Measurements from ENCODE around the gene VKORC1. TPM values are rescaled to one million over a fixed set of nuclear protein-coding genes. Genes with fewer than 3 reads are reported as not detected.

The VKORC1 gene
- polyA plus RNA-seq, 1 of the 3 experiments (the other 2 are of a cell fraction), result 434 TPM

DNA sequence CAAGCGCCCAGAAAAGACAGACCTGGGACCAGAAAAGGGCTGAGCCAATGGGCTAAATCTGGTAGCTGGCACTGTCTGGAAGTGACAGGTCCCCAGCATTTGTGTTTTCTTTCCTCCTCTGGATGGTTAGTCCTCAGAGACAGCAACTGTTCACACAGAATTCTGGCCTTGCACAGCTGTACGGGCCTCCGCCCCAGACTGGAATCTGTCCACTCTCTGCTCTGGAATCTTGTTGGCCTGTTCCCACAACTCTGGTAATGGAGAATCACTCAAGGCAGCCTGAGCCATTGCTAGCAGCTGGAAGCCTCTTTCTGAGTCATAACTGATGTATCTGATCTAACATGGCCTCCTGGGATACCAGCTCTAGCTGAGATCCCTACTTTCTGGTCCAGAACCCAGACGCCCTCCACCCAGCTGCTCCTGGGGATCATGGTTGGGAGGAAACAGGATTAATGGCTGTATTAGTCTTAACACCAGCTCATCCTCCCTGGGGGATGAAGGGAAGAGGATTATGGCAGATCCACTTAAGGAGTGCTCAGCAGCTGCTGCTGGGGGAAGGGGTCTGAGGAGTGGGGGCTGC is 29.6 kb downstream of the VKORC1 start:
- Histone ChIP-seq H3K36me3 (replicated peaks in 1 of 2; ENCODE audit: control insufficient read depth in 1 of 2, insufficient read depth in 2 of 2, low read length in 1 of 2) (peaks cover 6 to 24% of the 10 kb centered on the region in 2 experiments), H2AFZ (ENCODE audit: low read depth) (no peak overlapping the region), H3F3A (replicated peaks; ENCODE audit: insufficient read depth) (peaks cover 13% of the 10 kb centered on the region), H3K27ac (ENCODE audit: low read depth in 2 of 2, low read length in 1 of 2) (peak overlapping the region; percentile 18 to 89), H3K9me2 (no peaks in the 10 kb centered on the region), H3K4me3 (ENCODE audit: low read depth in 2 of 2, low read length in 1 of 2) (no peak overlapping the region), H3K27me3 (ENCODE audit: insufficient read depth) (no peaks in the 10 kb centered on the region), H3K9ac (peak overlapping the region; percentile 44; the same call in 1 of the 2 replicates), H3K9me3 (no peaks in the 10 kb centered on the region), H3K4me1 (ENCODE audit: control insufficient read depth in 1 of 2, insufficient read depth in 2 of 2, low read depth in 1 of 2, low read length in 1 of 2) (peaks cover 0 to 11% of the 10 kb centered on the region in 2 experiments; a peak in 3 of 4 replicates), H4K20me1 (ENCODE audit: insufficient read depth) (no peaks in the 10 kb centered on the region), H3K4me2 (peak overlapping the region; percentile 35; the same call in 1 of the 2 replicates), H3K79me2 (ENCODE audit: insufficient read depth) (peaks cover 88% of the 10 kb centered on the region)
- ChIA-PET CTCF (interaction anchor here (1.3 kb wide), 1 partner anchor 9 kb away, joined by 3 read pairs; no protein-coding TSS in a partner anchor), POLR2A (no interaction called here)
- no peak for DNase-seq
- 49% methylated on average over 4 of the region's 4 CpGs for WGBS (ENCODE audit: low lambda C conversion rate)
- TF ChIP-seq MEF2A (IDR thresholded peaks at IDR 0.05; ENCODE audit: borderline replicate concordance, low read depth) (no peak), EP300 (IDR thresholded peaks at IDR 0.05; ENCODE audit: borderline replicate concordance in 1 of 2, low read depth in 1 of 2, low read length in 1 of 2) (no peak), IRF3 (IDR thresholded peaks at IDR 0.05; ENCODE audit: low read depth, low read length) (no peak), ELF1 (IDR thresholded peaks at IDR 0.05) (no peak), CHD2 (IDR thresholded peaks at IDR 0.05; ENCODE audit: low read length, partially characterized antibody) (no peak), GABPA (IDR thresholded peaks at IDR 0.05; ENCODE audit: low read depth) (no peak), ZBTB33 (IDR thresholded peaks at IDR 0.05; ENCODE audit: borderline replicate concordance, low read depth) (no peak), RCOR1 (IDR thresholded peaks at IDR 0.05; ENCODE audit: low read length) (no peak), JUND (IDR thresholded peaks at IDR 0.05) (peak; percentile 46), SMC3 (IDR thresholded peaks at IDR 0.05; ENCODE audit: low read depth, low read length) (no peak), RAD21 (IDR thresholded peaks at IDR 0.05; ENCODE audit: low read length) (no peak), FOXJ3 (CRISPR knock-in tag; IDR thresholded peaks at IDR 0.05) (no peak), NFIC (IDR thresholded peaks at IDR 0.05; ENCODE audit: borderline replicate concordance) (peak; percentile 25; the same call in 1 of the 2 replicates), GATA2 (CRISPR knock-in tag; IDR thresholded peaks at IDR 0.05) (no peak), FOSL2 (IDR thresholded peaks at IDR 0.05; ENCODE audit: borderline replicate concordance, low read depth) (peak; percentile 70), SIN3A (IDR thresholded peaks at IDR 0.05; ENCODE audit: borderline replicate concordance, low read depth, low read length) (no peak), RFX5 (IDR thresholded peaks at IDR 0.05; ENCODE audit: low read length) (no peak), FOXM1 (IDR thresholded peaks at IDR 0.05; ENCODE audit: low read depth) (no peak), TAF1 (IDR thresholded peaks at IDR 0.05; ENCODE audit: borderline replicate concordance, low read depth, low read length) (no peak), TEAD4 (IDR thresholded peaks at IDR 0.05; ENCODE audit: borderline replicate concordance, insufficient read depth) (no peak), USF1 (IDR thresholded peaks at IDR 0.05; ENCODE audit: borderline replicate concordance, low read depth) (no peak), POLR2AphosphoS5 (IDR thresholded peaks at IDR 0.05; ENCODE audit: low read depth, low read length) (no peak)
- TF ChIP-seq, protein P1, sequence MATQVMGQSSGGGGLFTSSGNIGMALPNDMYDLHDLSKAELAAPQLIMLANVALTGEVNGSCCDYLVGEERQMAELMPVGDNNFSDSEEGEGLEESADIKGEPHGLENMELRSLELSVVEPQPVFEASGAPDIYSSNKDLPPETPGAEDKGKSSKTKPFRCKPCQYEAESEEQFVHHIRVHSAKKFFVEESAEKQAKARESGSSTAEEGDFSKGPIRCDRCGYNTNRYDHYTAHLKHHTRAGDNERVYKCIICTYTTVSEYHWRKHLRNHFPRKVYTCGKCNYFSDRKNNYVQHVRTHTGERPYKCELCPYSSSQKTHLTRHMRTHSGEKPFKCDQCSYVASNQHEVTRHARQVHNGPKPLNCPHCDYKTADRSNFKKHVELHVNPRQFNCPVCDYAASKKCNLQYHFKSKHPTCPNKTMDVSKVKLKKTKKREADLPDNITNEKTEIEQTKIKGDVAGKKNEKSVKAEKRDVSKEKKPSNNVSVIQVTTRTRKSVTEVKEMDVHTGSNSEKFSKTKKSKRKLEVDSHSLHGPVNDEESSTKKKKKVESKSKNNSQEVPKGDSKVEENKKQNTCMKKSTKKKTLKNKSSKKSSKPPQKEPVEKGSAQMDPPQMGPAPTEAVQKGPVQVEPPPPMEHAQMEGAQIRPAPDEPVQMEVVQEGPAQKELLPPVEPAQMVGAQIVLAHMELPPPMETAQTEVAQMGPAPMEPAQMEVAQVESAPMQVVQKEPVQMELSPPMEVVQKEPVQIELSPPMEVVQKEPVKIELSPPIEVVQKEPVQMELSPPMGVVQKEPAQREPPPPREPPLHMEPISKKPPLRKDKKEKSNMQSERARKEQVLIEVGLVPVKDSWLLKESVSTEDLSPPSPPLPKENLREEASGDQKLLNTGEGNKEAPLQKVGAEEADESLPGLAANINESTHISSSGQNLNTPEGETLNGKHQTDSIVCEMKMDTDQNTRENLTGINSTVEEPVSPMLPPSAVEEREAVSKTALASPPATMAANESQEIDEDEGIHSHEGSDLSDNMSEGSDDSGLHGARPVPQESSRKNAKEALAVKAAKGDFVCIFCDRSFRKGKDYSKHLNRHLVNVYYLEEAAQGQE (IDR thresholded peaks at IDR 0.05; ENCODE audit: low read depth, low read length), result no peak
- TF ChIP-seq, protein P2, sequence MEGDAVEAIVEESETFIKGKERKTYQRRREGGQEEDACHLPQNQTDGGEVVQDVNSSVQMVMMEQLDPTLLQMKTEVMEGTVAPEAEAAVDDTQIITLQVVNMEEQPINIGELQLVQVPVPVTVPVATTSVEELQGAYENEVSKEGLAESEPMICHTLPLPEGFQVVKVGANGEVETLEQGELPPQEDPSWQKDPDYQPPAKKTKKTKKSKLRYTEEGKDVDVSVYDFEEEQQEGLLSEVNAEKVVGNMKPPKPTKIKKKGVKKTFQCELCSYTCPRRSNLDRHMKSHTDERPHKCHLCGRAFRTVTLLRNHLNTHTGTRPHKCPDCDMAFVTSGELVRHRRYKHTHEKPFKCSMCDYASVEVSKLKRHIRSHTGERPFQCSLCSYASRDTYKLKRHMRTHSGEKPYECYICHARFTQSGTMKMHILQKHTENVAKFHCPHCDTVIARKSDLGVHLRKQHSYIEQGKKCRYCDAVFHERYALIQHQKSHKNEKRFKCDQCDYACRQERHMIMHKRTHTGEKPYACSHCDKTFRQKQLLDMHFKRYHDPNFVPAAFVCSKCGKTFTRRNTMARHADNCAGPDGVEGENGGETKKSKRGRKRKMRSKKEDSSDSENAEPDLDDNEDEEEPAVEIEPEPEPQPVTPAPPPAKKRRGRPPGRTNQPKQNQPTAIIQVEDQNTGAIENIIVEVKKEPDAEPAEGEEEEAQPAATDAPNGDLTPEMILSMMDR (IDR thresholded peaks at IDR 0.05), result no peak
- TF ChIP-seq, protein P3, sequence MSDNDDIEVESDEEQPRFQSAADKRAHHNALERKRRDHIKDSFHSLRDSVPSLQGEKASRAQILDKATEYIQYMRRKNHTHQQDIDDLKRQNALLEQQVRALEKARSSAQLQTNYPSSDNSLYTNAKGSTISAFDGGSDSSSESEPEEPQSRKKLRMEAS (IDR thresholded peaks at IDR 0.05; ENCODE audit: low read depth), result no peak

Measured in SK-N-SH (cell line).